ENCODE data around the gene DNM2.
"Not testable (repeated sequence)": the region's sequence is repeated elsewhere in the genome, so short reads cannot be mapped to it uniquely, and the experiment has no call there.

DNM2 gene

GRCh38 chr19:10717356-10718204, at the start of gene DNM2:
DNM2 (plus strand) TSS chr19:10718079; CDS start chr19:10718243, 164 bp downstream.
- DNase-seq, result peak; percentile 100

- no peak for DNase-seq
Measured at GRCh38 chr19:10669246-10669645, 48.6 kb upstream of the DNM2 start.

DNA sequence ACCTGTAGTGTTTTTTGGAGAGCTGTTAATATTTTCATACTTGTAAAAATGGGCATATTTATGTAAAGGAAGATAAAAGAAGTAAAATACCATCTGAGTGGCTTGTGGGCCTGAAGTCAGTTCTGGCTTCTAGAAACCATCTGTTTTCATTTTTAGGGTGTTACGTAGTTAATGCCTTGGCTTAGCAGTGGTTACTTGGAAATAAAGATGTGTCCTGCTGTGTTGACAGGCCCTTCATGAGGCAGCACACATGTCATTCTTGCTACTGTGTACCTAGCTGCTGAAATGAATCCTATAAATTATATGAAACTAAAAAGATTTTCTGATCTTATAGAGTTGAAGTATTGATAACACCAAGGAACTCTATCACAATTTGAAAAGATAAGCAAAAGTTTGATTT, 47.7 kb upstream of the DNM2 start:
- DNase-seq, result no peak

- DNase-seq, result no peak
Measured at GRCh38 chr19:10670876-10671804, 46.7 kb upstream of the DNM2 start.

DNA sequence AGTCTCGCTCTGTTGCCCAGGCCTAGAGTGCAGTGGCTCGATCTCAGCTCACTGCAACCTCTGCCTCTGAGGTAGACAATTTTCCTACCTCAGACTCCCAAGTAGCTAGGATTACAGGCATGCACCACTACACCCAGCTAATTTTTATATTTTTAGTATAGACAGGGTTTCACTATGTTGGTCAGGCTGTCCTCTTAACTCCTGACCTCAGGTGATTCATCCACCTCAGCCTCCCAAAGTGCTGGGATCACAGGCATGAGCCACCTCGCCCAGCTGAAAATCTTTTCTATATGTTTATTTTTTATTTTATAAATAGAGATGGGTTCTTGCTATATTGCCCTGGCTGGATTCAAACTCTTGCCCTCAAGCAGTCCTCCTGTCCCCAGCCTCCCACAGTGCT, 46.0 kb upstream of the DNM2 start:
- DNase-seq, result not testable (repeated sequence)

- not testable (repeated sequence) for DNase-seq
Measured at GRCh38 chr19:10675214-10675613, 42.7 kb upstream of the DNM2 start.

DNA sequence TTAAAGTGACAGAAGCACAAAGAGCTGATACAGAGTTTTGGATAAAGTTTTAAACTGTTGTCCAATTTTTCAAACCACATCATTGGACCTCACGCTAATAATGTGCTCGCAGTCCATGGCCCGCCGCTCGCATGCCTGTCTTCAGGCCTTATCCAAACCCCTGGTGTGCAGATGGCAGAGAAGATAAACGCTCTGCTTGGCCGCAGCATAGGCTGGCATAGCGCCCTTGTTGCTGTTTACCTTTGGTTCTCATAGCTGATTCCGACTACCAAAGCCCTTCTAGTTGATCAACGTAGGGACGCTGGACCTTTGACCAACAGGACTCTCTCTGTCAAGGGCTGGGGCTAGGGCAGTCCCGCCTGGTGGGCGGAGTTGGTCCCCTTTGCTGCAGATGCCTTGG, 40.1 kb upstream of the DNM2 start:
- DNase-seq, result no peak

DNA sequence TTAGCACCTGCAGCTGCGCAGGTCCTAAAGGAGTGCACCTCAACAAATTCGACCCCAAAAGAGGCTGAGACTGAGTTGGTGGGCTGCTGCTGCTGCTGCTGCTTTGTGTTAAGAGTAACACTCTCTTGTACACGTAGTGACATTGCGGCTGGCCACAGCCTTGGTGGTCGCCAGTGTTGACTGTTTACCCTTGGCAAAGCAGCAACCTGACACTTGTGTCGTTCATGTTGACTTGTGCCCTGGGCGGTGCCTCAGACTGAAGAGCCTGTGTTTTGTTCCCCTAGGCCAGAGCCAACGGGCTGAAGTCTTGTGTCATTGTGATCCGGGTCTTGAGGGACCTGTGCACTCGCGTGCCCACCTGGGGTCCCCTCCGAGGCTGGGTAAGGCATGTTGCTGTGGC, 39.1 kb upstream of the DNM2 start:
- DNase-seq, result no peak

- DNase-seq, result no peak
Measured at GRCh38 chr19:10679743-10680142, 38.1 kb upstream of the DNM2 start.

DNA sequence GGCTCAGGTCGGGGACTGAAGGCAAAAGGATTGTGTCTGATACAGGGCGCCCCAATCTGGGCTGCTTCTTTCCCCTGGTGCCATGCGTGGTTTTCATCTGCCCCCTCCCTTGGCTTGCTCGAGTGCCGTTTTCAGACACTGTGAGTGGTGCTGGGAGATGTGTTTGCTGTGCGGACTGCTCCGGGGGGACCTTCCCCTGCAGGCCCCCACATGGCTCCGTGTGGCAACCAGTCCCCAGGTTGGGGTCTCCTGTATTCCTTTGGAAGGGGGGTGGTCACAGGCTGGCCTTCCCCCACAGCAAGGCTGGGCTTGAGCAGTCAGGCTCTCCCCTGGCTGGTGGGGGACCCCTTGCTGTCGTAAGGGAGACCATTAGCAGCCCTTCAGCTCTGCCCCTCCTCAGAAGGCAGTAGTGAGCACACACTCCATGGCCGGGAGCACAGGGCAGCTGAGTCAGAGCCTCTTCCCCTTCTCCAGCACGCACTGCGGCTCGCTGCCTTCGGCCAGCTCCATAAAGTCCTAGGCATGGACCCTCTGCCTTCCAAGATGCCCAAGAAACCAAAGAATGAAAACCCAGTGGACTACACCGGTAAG, 37.2 kb upstream of the DNM2 start:
- DNase-seq, result no peak

DNA sequence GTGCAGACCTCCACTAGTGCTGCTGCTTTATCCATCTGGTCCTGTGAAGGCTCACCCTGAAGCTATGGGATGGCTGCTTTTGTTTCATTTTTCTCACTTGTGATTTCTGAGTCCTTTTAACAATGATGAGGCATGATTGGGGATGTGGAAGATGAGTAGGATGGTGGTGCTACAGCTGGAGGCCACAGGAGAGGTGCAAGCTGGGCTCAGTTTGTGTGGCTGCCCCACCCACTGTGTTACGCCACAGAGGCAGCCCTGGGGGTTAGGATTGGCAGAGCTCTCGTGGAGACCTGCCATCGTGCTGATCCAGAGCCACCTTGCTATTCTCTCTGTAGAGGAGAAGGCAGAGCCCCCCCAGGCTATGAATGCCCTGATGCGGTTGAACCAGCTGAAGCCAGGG, 36.2 kb upstream of the DNM2 start:
- DNase-seq, result no peak

GRCh38 chr19:10682397-10683063, 35.3 kb upstream of the DNM2 start:
- DNase-seq, result no peak

DNA sequence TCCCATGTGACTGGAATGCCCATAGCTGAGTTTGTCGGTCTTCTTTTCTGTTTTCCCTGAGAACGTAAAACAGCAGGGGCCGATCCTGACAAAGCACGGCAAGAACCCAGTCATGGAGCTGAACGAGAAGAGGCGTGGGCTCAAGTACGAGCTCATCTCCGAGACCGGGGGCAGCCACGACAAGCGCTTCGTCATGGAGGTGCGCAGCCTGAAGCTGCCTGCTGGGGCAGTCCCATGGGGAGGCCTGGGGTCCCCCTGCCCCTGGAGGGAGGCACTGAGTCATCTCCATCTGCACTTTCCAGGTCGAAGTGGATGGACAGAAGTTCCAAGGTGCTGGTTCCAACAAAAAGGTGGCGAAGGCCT, 34.8 kb upstream of the DNM2 start:
- DNase-seq, result no peak

- DNase-seq, result no peak
Measured at GRCh38 chr19:10683582-10683981, 34.3 kb upstream of the DNM2 start.

DNA sequence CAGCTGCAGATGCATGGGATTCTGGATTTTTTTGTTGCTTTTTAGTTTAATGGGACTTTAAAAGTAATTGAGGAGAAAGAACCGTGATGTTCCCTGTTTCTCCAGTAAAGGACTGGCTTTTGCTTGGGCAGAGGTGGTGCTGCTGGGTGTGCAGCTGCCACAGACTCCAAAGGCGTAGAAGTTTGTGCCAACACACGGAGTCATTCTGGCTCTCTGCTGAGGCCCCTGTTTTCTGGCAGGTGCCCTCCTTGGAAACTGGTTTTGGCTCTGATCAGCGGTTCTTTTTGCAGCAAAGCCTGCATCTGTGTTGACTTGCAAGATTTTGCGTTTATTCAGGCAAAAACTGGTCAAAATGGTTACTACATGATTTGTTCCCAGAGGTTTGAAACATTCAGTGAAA, 32.7 kb upstream of the DNM2 start:
- no peak for DNase-seq

DNA sequence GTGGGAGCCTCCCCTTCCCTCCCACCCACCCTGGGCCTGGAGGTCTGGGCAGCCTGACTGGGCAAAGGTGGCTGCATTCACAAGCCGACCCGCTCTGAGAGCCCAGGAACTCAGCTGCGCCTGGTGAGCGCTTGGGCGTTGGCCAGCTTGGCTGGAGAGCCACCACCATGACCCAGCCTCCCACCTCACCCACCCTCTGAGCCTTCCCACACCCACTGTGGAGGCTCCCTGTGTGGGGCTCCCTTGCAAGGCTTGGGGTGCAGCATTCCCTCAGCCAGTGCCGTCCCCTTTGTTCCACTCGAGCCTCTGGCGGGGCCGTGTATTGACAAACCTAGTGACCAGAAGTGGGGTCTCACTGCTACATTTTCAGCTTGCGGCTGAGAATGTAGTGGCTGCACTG, 31.7 kb upstream of the DNM2 start:
- no peak for DNase-seq

DNA sequence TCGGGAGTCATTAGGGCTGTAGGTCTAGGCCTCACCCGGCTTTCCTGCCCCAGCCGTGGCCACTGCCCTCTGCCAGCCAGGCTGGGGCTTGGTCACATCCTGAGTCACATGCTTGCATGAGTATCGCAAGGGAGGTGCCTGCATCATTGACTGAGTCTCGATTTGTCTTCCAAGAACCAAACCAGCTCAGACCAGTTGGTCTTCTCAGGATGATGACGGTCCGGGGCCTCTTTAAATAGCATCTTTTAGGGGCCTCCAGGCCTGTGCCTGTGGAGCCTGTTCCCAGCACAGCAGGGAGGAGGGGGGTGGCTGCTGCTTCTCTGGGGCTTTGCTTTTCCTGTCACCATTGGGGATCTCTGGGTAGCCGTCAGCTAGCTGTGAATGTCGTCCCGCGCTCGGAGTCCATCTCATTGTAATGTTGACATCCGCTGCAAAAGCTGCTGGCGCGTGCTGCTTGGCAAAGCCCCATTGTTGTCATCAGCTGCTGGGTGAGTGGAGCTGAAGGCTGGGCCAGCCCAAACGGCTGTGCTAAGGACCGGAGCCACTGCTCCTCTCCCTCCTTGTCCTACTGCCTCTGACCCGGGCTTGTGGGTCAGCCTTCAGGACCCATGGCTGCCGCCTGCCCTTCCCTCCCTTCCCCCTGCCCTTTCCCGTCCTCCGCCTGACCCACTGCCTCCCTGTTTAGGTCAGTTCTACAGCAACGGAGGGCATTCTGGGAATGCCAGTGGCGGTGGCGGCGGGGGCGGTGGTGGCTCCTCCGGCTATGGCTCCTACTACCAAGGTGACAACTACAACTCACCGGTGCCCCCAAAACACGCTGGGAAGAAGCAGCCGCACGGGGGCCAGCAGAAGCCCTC, 31.0 kb upstream of the DNM2 start:
- DNase-seq, result no peak

GRCh38 chr19:10687518-10688288, 30.2 kb upstream of the DNM2 start:
- no peak for DNase-seq

- DNase-seq, result no peak
Measured at GRCh38 chr19:10688545-10689280, 29.2 kb upstream of the DNM2 start.

DNA sequence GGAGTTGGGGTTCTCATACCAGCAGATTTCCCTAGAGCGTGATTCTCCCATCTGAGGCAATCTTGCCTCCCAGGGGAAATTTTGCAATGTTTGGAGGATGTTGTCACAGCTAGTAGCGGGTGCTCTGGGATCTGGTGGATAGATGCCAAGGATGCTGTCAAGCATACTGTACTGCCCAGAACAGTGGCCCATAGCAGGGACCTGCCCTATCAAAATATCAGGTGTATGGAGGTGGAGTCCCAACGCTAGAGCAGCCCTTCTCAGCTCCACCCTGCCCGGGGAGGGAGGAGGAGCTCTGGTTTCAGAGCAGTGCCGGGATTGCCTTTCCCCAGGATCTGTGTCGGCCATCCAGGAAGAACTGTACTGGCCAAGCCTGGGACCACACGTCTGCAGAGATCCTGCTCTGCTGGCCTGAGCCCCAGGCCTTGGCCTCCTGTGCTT, 27.5 kb upstream of the DNM2 start:
- peak; percentile 25 for DNase-seq
